Fibroblast of lung (primary cell): ENCODE measurements around the gene CNTNAP4.

ENCODE experiments used
- CTCF ChIP-seq, 2 donors: IDR thresholded peaks in 1 of 2; conservative IDR thresholded peaks in 1 of 2; 1 replicate in 1 of 2; 2 replicates in 1 of 2; pipeline ENCODE4 v1.5.1; 2011 to 2012; ENCODE audit warnings: low read length in 2 of 2, control low read depth in 1 of 2, inconsistent platforms in 1 of 2, low read depth in 1 of 2, mild to moderate bottlenecking in 1 of 2
- EZH2 ChIP-seq: IDR thresholded peaks from 2 replicates; pipeline ENCODE4 v1.5.1; 2012; ENCODE audit warnings: low read length, control low read depth, mild to moderate bottlenecking; ENCODE audit errors: missing control alignments

- TF ChIP-seq CTCF (conservative IDR thresholded peaks at IDR 0.05 in 1 of 2, IDR thresholded peaks at IDR 0.05 in 1 of 2; ENCODE audit: low read depth in 1 of 2, low read length in 2 of 2) (no peak), EZH2 (no peak)
Observed at GRCh38 chr16:76311260-76311659, 34.1 kb downstream of the CNTNAP4 start.
